DND-41 (cell line): ENCODE measurements around the gene ZNF512B.

Experiments
- EZH2 ChIP-seq: IDR thresholded peaks from 3 replicates; pipeline ENCODE4 v1.6.1; 2012; ENCODE audit warnings: borderline replicate concordance, low read depth, mild to moderate bottlenecking, moderate library complexity, low read length, inconsistent platforms; ENCODE audit not compliant: severe bottlenecking
- TF ChIP-seq, protein P1 (sequence below): IDR thresholded peaks from 2 replicates; pipeline ENCODE4 v1.5.1; 2012; ENCODE audit warnings: borderline replicate concordance, low read length, moderate library complexity, mild to moderate bottlenecking; ENCODE audit not compliant: poor library complexity, severe bottlenecking; ENCODE audit errors: extremely low read depth

GRCh38 chr20:63941282-63942081 lies 28.2 kb downstream of the ZNF512B start:
- TF ChIP-seq, protein P1, sequence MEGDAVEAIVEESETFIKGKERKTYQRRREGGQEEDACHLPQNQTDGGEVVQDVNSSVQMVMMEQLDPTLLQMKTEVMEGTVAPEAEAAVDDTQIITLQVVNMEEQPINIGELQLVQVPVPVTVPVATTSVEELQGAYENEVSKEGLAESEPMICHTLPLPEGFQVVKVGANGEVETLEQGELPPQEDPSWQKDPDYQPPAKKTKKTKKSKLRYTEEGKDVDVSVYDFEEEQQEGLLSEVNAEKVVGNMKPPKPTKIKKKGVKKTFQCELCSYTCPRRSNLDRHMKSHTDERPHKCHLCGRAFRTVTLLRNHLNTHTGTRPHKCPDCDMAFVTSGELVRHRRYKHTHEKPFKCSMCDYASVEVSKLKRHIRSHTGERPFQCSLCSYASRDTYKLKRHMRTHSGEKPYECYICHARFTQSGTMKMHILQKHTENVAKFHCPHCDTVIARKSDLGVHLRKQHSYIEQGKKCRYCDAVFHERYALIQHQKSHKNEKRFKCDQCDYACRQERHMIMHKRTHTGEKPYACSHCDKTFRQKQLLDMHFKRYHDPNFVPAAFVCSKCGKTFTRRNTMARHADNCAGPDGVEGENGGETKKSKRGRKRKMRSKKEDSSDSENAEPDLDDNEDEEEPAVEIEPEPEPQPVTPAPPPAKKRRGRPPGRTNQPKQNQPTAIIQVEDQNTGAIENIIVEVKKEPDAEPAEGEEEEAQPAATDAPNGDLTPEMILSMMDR: no peak
- no peak for TF ChIP-seq EZH2
